ENCODE results near the gene CHSY3. TPM values are rescaled to one million over a fixed set of nuclear protein-coding genes. Genes with fewer than 3 reads are reported as not detected.

The CHSY3 gene
- total and polyA plus RNA-seq, 7 experiments from 2014 or later = not detected

DNA sequence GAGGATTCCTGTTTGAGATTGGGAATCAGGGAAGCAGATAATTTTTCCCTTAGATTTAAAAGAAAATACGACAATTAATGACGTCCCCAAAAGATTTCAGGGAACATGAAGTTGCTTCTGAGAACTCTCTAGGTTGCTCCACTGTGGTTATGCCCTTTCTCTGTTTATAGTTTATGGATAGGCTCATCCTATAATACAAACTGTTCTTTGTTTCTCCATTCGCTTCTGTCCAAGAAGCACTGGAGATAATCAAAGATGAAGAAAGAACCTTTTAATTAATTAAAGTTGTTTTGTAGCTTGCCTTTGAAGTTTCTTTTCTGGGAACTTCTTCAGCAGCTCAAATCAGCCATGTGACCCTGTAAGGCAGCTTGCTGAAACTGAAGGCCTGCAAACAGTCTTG lies 87.5 kb downstream of the CHSY3 start:
- H3K4me3 ChIP-seq (ENCODE audit: low read length) = no peak overlapping the region
- intact Hi-C loops (cut with micrococcal nuclease) = no loop called here
- no peaks in the 10 kb centered on the region for H3K36me3 Mint-ChIP-seq
- H3K4me3 Mint-ChIP-seq = no peak overlapping the region
- no peak overlapping the region for H3K27ac ChIP-seq (ENCODE audit: low read depth, low read length)
- CTCF ChIA-PET = no interaction called here
- POLR2A ChIA-PET = no interaction called here
- H3K27ac Mint-ChIP-seq = no peak overlapping the region
- no peak for DNase-seq
- ATAC-seq = no peak
- no peaks in the 10 kb centered on the region for H3K36me3 ChIP-seq (ENCODE audit: control insufficient read depth in 2 of 3, insufficient read depth in 3 of 3, low read length in 3 of 3)
- peaks cover 0 to 5% (median 0%) of the 10 kb centered on the region in 5 donors for H3K27me3 Mint-ChIP-seq
- no peaks in the 10 kb centered on the region for H3K4me1 ChIP-seq (ENCODE audit: control insufficient read depth in 2 of 2, insufficient read depth in 2 of 2, low read length in 2 of 2)
- no peaks in the 10 kb centered on the region for H3K4me1 Mint-ChIP-seq
- peaks cover 0 to 20% (median 6%) of the 10 kb centered on the region in 11 donors for H3K9me3 Mint-ChIP-seq
- H3K9me3 ChIP-seq (ENCODE audit: control insufficient read depth in 2 of 3, low read length in 3 of 3) = no peaks in the 10 kb centered on the region
- no peaks in the 10 kb centered on the region for H3K27me3 ChIP-seq (ENCODE audit: control insufficient read depth in 2 of 2, insufficient read depth in 2 of 2, low read length in 2 of 2)

DNA sequence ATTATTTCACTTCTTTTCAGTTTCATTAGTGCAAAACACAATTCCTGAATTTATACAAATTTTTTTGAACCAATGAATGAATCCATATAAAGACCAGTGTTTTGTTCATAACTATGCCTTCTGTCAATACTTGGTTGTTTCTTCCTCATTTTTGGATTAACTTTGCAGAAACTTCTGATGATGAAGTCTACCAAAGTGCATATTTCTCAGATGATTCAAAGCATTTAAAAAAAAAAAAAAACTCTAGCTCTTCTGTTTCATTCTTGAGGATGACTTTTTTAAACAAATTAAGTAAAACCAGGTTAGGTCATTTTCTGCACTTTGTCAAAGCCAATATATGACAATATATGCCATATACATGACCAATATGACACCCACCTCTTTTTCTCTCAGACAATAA lies 92.6 kb downstream of the CHSY3 start:
- Histone ChIP-seq H3K27me3 (ENCODE audit: control insufficient read depth in 2 of 2, insufficient read depth in 2 of 2, low read length in 2 of 2) (no peaks in the 10 kb centered on the region), H3K4me3 (ENCODE audit: low read length) (no peak overlapping the region), H3K9me3 (ENCODE audit: control insufficient read depth in 2 of 3, low read length in 3 of 3) (no peaks in the 10 kb centered on the region), H3K4me1 (ENCODE audit: control insufficient read depth in 2 of 2, insufficient read depth in 2 of 2, low read length in 2 of 2) (no peaks in the 10 kb centered on the region), H3K36me3 (ENCODE audit: control insufficient read depth in 2 of 3, insufficient read depth in 3 of 3, low read length in 3 of 3) (no peaks in the 10 kb centered on the region), H3K27ac (ENCODE audit: low read depth, low read length) (no peak overlapping the region)
- Mint-ChIP-seq H3K4me3 (no peak overlapping the region), H3K36me3 (no peaks in the 10 kb centered on the region), H3K27me3 (no peaks in the 10 kb centered on the region), H3K4me1 (no peaks in the 10 kb centered on the region), H3K27ac (no peak overlapping the region), H3K9me3 (peaks cover 0 to 15% (median 2%) of the 10 kb centered on the region in 11 donors)
- ChIA-PET POLR2A (no interaction called here), CTCF (no interaction called here)
- DNase-seq (no peak), ATAC-seq (no peak)
- intact Hi-C loops (cut with micrococcal nuclease) = no loop called here

DNA sequence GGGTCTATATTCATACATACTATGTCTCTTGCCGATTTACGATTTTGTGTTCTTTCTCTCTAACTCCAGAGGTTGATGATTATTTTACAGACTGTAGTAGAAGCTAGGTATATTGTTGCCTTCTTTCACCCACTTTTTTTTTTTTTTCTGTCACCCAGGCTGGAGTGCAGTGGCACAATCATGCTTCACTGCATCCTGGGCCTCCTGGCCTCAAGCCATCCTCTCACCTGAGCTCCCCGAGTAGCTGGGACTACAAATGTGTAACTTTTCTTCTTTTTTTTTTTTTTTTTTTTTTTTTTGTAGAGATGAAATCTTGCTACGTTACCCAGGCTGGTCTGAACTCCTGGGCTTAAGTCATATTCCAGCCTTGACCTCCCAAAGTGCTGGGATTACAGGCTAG lies 96.2 kb downstream of the CHSY3 start:
- ChIA-PET POLR2A (no interaction called here), CTCF (no interaction called here)
- peaks cover 0 to 6% (median 0%) of the 10 kb centered on the region in 5 donors for H3K27me3 Mint-ChIP-seq
- ATAC-seq (no peak), DNase-seq (no peak)
- Histone ChIP-seq H3K4me1 (ENCODE audit: control insufficient read depth in 2 of 2, insufficient read depth in 2 of 2, low read length in 2 of 2) (no peaks in the 10 kb centered on the region), H3K27ac (ENCODE audit: low read depth, low read length) (no peak overlapping the region), H3K36me3 (ENCODE audit: control insufficient read depth in 2 of 3, insufficient read depth in 3 of 3, low read length in 3 of 3) (no peaks in the 10 kb centered on the region), H3K27me3 (ENCODE audit: control insufficient read depth in 2 of 2, insufficient read depth in 2 of 2, low read length in 2 of 2) (no peaks in the 10 kb centered on the region), H3K9me3 (ENCODE audit: control insufficient read depth in 2 of 3, low read length in 3 of 3) (no peaks in the 10 kb centered on the region), H3K4me3 (ENCODE audit: low read length) (no peak overlapping the region)
- intact Hi-C loops (cut with micrococcal nuclease) = no loop called here
- H3K4me3 Mint-ChIP-seq = no peak overlapping the region
- no peaks in the 10 kb centered on the region for H3K4me1 Mint-ChIP-seq
- H3K27ac Mint-ChIP-seq = no peak overlapping the region
- peaks cover 0 to 5% (median 0%) of the 10 kb centered on the region in 11 donors for H3K9me3 Mint-ChIP-seq
- H3K36me3 Mint-ChIP-seq = no peaks in the 10 kb centered on the region

DNA sequence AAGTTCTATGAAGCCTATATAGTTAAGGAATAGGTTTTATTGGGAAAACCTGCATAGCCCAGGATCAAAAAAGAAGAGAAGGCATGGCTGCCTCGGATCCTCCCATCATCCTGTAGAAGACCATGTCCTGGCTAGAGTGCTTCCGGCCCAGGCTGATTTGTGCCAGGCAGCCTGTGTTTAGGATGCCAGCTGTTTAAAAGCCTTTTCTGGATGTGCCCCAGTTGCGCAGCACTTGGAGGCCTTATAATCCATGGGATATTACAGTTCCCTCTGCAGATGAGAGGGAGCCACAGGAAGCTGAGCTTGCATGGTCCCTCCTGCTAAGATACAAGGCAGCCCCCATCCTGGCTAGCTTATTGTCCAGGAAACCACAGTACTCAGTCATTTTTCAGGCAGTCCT lies 97.9 kb downstream of the CHSY3 start:
- Mint-ChIP-seq H3K4me1 (no peaks in the 10 kb centered on the region), H3K27me3 (peaks cover 0 to 15% (median 4%) of the 10 kb centered on the region in 5 donors), H3K27ac (no peak overlapping the region), H3K36me3 (no peaks in the 10 kb centered on the region), H3K9me3 (peaks cover 0 to 5% (median 0%) of the 10 kb centered on the region in 11 donors), H3K4me3 (no peak overlapping the region)
- ATAC-seq (no peak), DNase-seq (no peak)
- ChIA-PET POLR2A (no interaction called here), CTCF (interaction anchor here (0.7 kb wide), 1 partner anchor 1044 kb away, joined by 3 read pairs; no protein-coding TSS in a partner anchor)
- H3K36me3 ChIP-seq (ENCODE audit: control insufficient read depth in 2 of 3, insufficient read depth in 3 of 3, low read length in 3 of 3) = no peaks in the 10 kb centered on the region
- H3K4me3 ChIP-seq (ENCODE audit: low read length) = no peak overlapping the region
- no peaks in the 10 kb centered on the region for H3K9me3 ChIP-seq (ENCODE audit: control insufficient read depth in 2 of 3, low read length in 3 of 3)
- no peak overlapping the region for H3K27ac ChIP-seq (ENCODE audit: low read depth, low read length)
- H3K27me3 ChIP-seq (ENCODE audit: control insufficient read depth in 2 of 2, insufficient read depth in 2 of 2, low read length in 2 of 2) = no peaks in the 10 kb centered on the region
- intact Hi-C loops (cut with micrococcal nuclease) = no loop called here
- H3K4me1 ChIP-seq (ENCODE audit: control insufficient read depth in 2 of 2, insufficient read depth in 2 of 2, low read length in 2 of 2) = no peaks in the 10 kb centered on the region

DNA sequence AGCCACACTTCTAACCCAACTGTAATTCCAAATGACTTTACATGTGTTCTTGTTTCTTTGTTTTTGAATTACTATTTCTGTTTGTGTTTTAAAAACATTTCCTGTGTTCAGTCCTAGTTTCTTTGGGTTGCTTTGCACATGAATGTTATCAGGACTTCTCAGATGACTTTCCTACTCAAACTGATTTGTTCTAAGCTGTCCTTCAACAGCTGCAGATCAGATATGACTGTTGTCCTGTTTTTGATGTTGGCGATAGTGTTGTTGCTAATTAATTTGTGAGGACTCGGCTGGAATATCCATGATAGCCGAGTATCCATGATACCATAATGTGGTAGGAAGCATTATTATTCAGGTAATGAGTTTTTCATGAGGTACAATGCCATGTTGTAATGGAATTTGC lies 98.6 kb downstream of the CHSY3 start:
- Mint-ChIP-seq H3K4me3 (no peak overlapping the region), H3K4me1 (no peaks in the 10 kb centered on the region), H3K27ac (no peak overlapping the region), H3K27me3 (peaks cover 0 to 21% (median 4%) of the 10 kb centered on the region in 5 donors), H3K9me3 (peaks cover 0 to 10% (median 0%) of the 10 kb centered on the region in 11 donors), H3K36me3 (no peaks in the 10 kb centered on the region)
- no peak for ATAC-seq
- H3K4me1 ChIP-seq (ENCODE audit: control insufficient read depth in 2 of 2, insufficient read depth in 2 of 2, low read length in 2 of 2) = no peaks in the 10 kb centered on the region
- no peaks in the 10 kb centered on the region for H3K36me3 ChIP-seq (ENCODE audit: control insufficient read depth in 2 of 3, insufficient read depth in 3 of 3, low read length in 3 of 3)
- DNase-seq = no peak
- ChIA-PET POLR2A (no interaction called here), CTCF (no interaction called here)
- H3K4me3 ChIP-seq (ENCODE audit: low read length) = no peak overlapping the region
- H3K27me3 ChIP-seq (ENCODE audit: control insufficient read depth in 2 of 2, insufficient read depth in 2 of 2, low read length in 2 of 2) = no peaks in the 10 kb centered on the region
- intact Hi-C loops (cut with micrococcal nuclease) = no loop called here
- no peaks in the 10 kb centered on the region for H3K9me3 ChIP-seq (ENCODE audit: control insufficient read depth in 2 of 3, low read length in 3 of 3)
- no peak overlapping the region for H3K27ac ChIP-seq (ENCODE audit: low read depth, low read length)

DNA sequence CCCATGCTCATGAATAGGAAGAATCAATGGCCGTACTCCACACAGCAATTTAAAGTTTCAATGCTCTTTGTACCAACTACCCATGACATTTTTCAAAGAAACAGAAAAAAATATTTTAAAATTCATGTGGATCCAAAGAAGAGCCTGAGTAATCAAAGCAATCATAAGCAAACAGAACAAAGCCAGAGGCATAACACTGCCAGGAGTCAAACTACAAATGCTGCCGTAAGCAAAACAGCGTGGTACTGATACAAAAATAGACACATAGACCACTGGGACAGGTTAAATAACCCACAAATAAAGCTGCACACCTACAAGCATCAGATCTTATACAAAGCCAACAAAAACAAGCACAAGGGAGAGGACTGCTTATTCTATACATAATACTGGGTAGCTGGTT lies 107.7 kb downstream of the CHSY3 start:
- no peaks in the 10 kb centered on the region for H3K4me1 Mint-ChIP-seq
- no peak overlapping the region for H3K4me3 Mint-ChIP-seq
- H3K27me3 Mint-ChIP-seq = peaks cover 0 to 23% (median 3%) of the 10 kb centered on the region in 5 donors
- intact Hi-C loops (cut with micrococcal nuclease) = no loop called here
- H3K9me3 Mint-ChIP-seq = peaks cover 0 to 47% (median 17%) of the 10 kb centered on the region in 11 donors
- H3K4me1 ChIP-seq (ENCODE audit: control insufficient read depth in 2 of 2, insufficient read depth in 2 of 2, low read length in 2 of 2) = no peaks in the 10 kb centered on the region
- no peaks in the 10 kb centered on the region for H3K36me3 ChIP-seq (ENCODE audit: control insufficient read depth in 2 of 3, insufficient read depth in 3 of 3, low read length in 3 of 3)
- POLR2A ChIA-PET = no interaction called here
- no peak overlapping the region for H3K27ac Mint-ChIP-seq
- no peak overlapping the region for H3K4me3 ChIP-seq (ENCODE audit: low read length)
- H3K27me3 ChIP-seq (ENCODE audit: control insufficient read depth in 2 of 2, insufficient read depth in 2 of 2, low read length in 2 of 2) = no peaks in the 10 kb centered on the region
- ATAC-seq (no peak), DNase-seq (no peak)
- no peaks in the 10 kb centered on the region for H3K36me3 Mint-ChIP-seq
- no peak overlapping the region for H3K27ac ChIP-seq (ENCODE audit: low read depth, low read length)
- CTCF ChIA-PET = no interaction called here
- H3K9me3 ChIP-seq (ENCODE audit: control insufficient read depth in 2 of 3, low read length in 3 of 3) = peaks cover 0 to 5% (median 0%) of the 10 kb centered on the region in 3 experiments

DNA sequence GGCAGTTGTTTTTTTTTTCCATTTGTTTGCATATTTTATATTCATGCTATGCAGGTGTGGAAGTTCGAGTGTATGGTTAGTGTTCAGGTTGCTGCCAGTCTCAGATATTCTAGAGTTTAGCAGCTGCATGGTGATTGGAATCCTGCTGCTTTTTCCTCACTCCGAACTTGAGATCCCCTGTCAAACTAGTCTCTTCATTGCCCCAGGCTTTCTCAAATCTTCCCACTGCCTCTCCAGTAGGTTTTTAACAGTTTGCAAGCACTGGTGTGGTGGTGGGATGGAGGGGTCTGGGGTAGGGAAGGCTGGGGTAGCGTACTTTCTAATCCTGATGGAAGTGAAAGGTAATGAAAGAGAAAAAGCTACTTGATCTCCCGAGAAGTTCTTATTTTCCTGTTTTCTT lies 112.9 kb downstream of the CHSY3 start:
- Histone ChIP-seq H3K4me1 (ENCODE audit: control insufficient read depth in 2 of 2, insufficient read depth in 2 of 2, low read length in 2 of 2) (no peaks in the 10 kb centered on the region), H3K27me3 (ENCODE audit: control insufficient read depth in 2 of 2, insufficient read depth in 2 of 2, low read length in 2 of 2) (no peaks in the 10 kb centered on the region), H3K4me3 (ENCODE audit: low read length) (no peak overlapping the region), H3K27ac (ENCODE audit: low read depth, low read length) (no peak overlapping the region), H3K36me3 (ENCODE audit: control insufficient read depth in 2 of 3, insufficient read depth in 3 of 3, low read length in 3 of 3) (no peaks in the 10 kb centered on the region), H3K9me3 (ENCODE audit: control insufficient read depth in 2 of 3, low read length in 3 of 3) (no peaks in the 10 kb centered on the region)
- DNase-seq = no peak
- Mint-ChIP-seq H3K9me3 (peaks cover 0 to 21% (median 6%) of the 10 kb centered on the region in 11 donors), H3K4me3 (no peak overlapping the region), H3K27me3 (peaks cover 0 to 8% (median 3%) of the 10 kb centered on the region in 5 donors), H3K27ac (no peak overlapping the region), H3K4me1 (no peaks in the 10 kb centered on the region), H3K36me3 (no peaks in the 10 kb centered on the region)
- ChIA-PET POLR2A (no interaction called here), CTCF (no interaction called here)
- intact Hi-C loops (cut with micrococcal nuclease) = no loop called here
- no peak for ATAC-seq

All from naive thymus-derived CD4-positive, alpha-beta T cell (primary cell).